ENCODE results near the gene BLOC1S3.

GRCh38 chr19:45159971-45160324, 18.6 kb upstream of the BLOC1S3 start:
- TF ChIP-seq POLR2A (IDR thresholded peaks at IDR 0.05; ENCODE audit: low read length), result no peak
- no peak for TF ChIP-seq CTCF (IDR thresholded peaks at IDR 0.05)
- TF ChIP-seq MAX (IDR thresholded peaks at IDR 0.05), result no peak

All from A549 (cell line).